Esophagus muscularis mucosa (tissue), 4 donors: ENCODE data around the gene CCNL2.

Experiments used
- EP300 ChIP-seq: sonication (generic); formaldehyde crosslinking; IDR thresholded peaks from one replicate; pipeline ENCODE4 v1.6.1; 2017; ENCODE audit warnings: antibody characterized with exemption
- POLR2A ChIP-seq: fragments of 450-650 bp; IDR thresholded peaks from one replicate; pipeline ENCODE4 v1.6.1; 2017; ENCODE audit warnings: antibody characterized with exemption, moderate library complexity, mild to moderate bottlenecking, low read depth
- TF ChIP-seq, protein P1 (sequence below), 3 experiments: fragments of 200-600 bp in 2 of 3; fragments of 450-650 bp in 1 of 3; sonication (generic) in 2 of 3; IDR thresholded peaks; one replicate each; pipeline ENCODE4 v1.5.1; 2017 to 2019; ENCODE audit warnings: antibody characterized with exemption in 3 of 3, mild to moderate bottlenecking in 2 of 3, moderate library complexity in 1 of 3

DNA sequence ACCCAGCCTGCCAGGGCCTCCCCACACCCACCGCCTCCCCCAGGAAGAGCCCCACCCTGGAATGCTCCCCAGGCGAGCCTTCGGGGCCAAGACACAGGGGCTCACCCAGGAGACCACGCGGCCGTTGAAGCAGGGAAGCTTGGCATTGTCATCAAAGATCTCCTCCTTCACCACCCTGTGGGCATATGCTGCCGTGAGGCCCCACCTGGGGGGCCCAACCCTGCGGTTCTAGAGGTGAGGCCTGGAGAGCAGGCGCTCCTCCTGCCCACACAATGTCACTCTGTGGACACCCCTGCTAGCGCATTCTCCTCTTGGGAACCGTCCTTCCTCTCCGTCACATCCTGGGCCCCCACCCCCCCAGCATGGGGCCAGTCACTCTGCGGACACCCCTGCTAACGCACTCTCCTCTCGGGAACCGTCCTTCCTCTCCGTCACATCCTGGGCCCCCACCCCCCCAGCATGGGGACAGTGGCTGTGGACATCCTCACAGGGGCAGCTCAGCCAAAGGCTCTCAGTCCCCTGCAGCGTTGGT lies 56.5 kb downstream of the CCNL2 start:
- TF ChIP-seq, protein P1, sequence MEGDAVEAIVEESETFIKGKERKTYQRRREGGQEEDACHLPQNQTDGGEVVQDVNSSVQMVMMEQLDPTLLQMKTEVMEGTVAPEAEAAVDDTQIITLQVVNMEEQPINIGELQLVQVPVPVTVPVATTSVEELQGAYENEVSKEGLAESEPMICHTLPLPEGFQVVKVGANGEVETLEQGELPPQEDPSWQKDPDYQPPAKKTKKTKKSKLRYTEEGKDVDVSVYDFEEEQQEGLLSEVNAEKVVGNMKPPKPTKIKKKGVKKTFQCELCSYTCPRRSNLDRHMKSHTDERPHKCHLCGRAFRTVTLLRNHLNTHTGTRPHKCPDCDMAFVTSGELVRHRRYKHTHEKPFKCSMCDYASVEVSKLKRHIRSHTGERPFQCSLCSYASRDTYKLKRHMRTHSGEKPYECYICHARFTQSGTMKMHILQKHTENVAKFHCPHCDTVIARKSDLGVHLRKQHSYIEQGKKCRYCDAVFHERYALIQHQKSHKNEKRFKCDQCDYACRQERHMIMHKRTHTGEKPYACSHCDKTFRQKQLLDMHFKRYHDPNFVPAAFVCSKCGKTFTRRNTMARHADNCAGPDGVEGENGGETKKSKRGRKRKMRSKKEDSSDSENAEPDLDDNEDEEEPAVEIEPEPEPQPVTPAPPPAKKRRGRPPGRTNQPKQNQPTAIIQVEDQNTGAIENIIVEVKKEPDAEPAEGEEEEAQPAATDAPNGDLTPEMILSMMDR (IDR thresholded peaks at IDR 0.05): no peak
- TF ChIP-seq EP300: no peak
- no peak for TF ChIP-seq POLR2A
